ENCODE results near the gene PPM1A.
A peak's percentile ranks its signal among the peaks of the same experiment; 100 is the strongest.

- no peak for TF ChIP-seq CTCF (conservative IDR thresholded peaks at IDR 0.05; ENCODE audit: low read depth in 2 of 2)
- peak; percentile 71 for TF ChIP-seq POLR2AphosphoS5 (IDR thresholded peaks at IDR 0.05; ENCODE audit: low read depth)
- no peak for TF ChIP-seq EZH2 (IDR thresholded peaks at IDR 0.05; ENCODE audit: low read depth, unreplicated experiment)
- no peak for TF ChIP-seq STAT1 (IDR thresholded peaks at IDR 0.05; ENCODE audit: unreplicated experiment)
- TF ChIP-seq ZNF114 (CRISPR knock-in tag; IDR thresholded peaks at IDR 0.05), result no peak
- no peak for TF ChIP-seq EZH2phosphoT487 (IDR thresholded peaks at IDR 0.05; ENCODE audit: unreplicated experiment)
- TF ChIP-seq, protein P1, sequence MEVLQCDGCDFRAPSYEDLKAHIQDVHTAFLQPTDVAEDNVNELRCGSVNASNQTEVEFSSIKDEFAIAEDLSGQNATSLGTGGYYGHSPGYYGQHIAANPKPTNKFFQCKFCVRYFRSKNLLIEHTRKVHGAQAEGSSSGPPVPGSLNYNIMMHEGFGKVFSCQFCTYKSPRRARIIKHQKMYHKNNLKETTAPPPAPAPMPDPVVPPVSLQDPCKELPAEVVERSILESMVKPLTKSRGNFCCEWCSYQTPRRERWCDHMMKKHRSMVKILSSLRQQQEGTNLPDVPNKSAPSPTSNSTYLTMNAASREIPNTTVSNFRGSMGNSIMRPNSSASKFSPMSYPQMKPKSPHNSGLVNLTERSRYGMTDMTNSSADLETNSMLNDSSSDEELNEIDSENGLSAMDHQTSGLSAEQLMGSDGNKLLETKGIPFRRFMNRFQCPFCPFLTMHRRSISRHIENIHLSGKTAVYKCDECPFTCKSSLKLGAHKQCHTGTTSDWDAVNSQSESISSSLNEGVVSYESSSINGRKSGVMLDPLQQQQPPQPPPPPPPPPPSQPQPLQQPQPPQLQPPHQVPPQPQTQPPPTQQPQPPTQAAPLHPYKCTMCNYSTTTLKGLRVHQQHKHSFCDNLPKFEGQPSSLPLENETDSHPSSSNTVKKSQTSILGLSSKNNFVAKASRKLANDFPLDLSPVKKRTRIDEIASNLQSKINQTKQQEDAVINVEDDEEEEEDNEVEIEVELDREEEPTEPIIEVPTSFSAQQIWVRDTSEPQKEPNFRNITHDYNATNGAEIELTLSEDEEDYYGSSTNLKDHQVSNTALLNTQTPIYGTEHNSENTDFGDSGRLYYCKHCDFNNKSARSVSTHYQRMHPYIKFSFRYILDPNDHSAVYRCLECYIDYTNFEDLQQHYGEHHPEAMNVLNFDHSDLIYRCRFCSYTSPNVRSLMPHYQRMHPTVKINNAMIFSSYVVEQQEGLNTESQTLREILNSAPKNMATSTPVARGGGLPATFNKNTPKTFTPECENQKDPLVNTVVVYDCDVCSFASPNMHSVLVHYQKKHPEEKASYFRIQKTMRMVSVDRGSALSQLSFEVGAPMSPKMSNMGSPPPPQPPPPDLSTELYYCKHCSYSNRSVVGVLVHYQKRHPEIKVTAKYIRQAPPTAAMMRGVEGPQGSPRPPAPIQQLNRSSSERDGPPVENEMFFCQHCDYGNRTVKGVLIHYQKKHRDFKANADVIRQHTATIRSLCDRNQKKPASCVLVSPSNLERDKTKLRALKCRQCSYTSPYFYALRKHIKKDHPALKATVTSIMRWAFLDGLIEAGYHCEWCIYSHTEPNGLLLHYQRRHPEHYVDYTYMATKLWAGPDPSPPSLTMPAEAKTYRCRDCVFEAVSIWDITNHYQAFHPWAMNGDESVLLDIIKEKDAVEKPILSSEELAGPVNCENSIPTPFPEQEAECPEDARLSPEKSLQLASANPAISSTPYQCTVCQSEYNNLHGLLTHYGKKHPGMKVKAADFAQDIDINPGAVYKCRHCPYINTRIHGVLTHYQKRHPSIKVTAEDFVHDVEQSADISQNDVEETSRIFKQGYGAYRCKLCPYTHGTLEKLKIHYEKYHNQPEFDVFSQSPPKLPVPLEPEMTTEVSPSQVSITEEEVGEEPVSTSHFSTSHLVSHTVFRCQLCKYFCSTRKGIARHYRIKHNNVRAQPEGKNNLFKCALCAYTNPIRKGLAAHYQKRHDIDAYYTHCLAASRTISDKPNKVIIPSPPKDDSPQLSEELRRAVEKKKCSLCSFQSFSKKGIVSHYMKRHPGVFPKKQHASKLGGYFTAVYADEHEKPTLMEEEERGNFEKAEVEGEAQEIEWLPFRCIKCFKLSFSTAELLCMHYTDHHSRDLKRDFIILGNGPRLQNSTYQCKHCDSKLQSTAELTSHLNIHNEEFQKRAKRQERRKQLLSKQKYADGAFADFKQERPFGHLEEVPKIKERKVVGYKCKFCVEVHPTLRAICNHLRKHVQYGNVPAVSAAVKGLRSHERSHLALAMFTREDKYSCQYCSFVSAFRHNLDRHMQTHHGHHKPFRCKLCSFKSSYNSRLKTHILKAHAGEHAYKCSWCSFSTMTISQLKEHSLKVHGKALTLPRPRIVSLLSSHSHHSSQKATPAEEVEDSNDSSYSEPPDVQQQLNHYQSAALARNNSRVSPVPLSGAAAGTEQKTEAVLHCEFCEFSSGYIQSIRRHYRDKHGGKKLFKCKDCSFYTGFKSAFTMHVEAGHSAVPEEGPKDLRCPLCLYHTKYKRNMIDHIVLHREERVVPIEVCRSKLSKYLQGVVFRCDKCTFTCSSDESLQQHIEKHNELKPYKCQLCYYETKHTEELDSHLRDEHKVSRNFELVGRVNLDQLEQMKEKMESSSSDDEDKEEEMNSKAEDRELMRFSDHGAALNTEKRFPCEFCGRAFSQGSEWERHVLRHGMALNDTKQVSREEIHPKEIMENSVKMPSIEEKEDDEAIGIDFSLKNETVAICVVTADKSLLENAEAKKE (CRISPR knock-in tag; IDR thresholded peaks at IDR 0.05), result no peak
- TF ChIP-seq ZNF331 (CRISPR knock-in tag; IDR thresholded peaks at IDR 0.05; ENCODE audit: low read depth), result no peak
- no peak for TF ChIP-seq REST (IDR thresholded peaks at IDR 0.05; ENCODE audit: unreplicated experiment)
- peak; percentile 98 for TF ChIP-seq CREB1 (CRISPR knock-in tag; IDR thresholded peaks at IDR 0.05; ENCODE audit: low read depth)
- TF ChIP-seq ETS1 (IDR thresholded peaks at IDR 0.05), result no peak
These were observed at the start of gene PPM1A for GRCh38 chr14:60248697-60249318.

All from GM23338 (cell line).